Osteoblast (primary cell): ENCODE results near the gene TFAP2B. TPM values are rescaled to one million over a fixed set of nuclear protein-coding genes. Genes with fewer than 3 reads are reported as not detected.

Experiments
- DNase-seq: peaks from one replicate; pipeline ENCODE4 v3.0.0; 2011; ENCODE audit warnings: low spot score, mixed read lengths; ENCODE audit not compliant: insufficient read length; ENCODE audit errors: missing footprints
- H2AFZ ChIP-seq: 2 replicates; pipeline ENCODE4 v1.6.0; 2011; ENCODE audit warnings: mild to moderate bottlenecking, low read length
- H3K27ac ChIP-seq: 2 replicates; pipeline ENCODE4 v1.5.1; 2011; ENCODE audit warnings: mild to moderate bottlenecking, low read depth, low read length, moderate library complexity
- H3K27me3 ChIP-seq: 2 replicates; pipeline ENCODE4 v1.6.0; 2012; ENCODE audit warnings: mild to moderate bottlenecking, control low read depth, inconsistent platforms, low read length, moderate library complexity; ENCODE audit not compliant: insufficient read depth
- H3K36me3 ChIP-seq: 2 replicates; pipeline ENCODE4 v1.5.1; 2011; ENCODE audit warnings: mild to moderate bottlenecking, low read length, control low read depth, moderate library complexity; ENCODE audit not compliant: insufficient read depth
- H3K4me1 ChIP-seq: 2 replicates; pipeline ENCODE4 v1.5.1; 2011; ENCODE audit warnings: mild to moderate bottlenecking, low read length, control low read depth, moderate library complexity; ENCODE audit not compliant: insufficient read depth
- H3K4me2 ChIP-seq: 2 replicates; pipeline ENCODE4 v1.6.0; 2011; ENCODE audit warnings: mild to moderate bottlenecking, low read length; ENCODE audit not compliant: insufficient read depth
- H3K4me3 ChIP-seq: fragments of 200-600 bp; sonication (generic); 3 replicates; pipeline ENCODE4 v1.5.1; 2012; ENCODE audit warnings: mild to moderate bottlenecking, low read length, inconsistent platforms; ENCODE audit not compliant: insufficient read depth
- H3K79me2 ChIP-seq: 2 replicates; pipeline ENCODE4 v1.6.0; 2012; ENCODE audit warnings: mild to moderate bottlenecking, low read length, control low read depth, inconsistent platforms; ENCODE audit not compliant: insufficient read depth
- H3K9me3 ChIP-seq: 2 replicates; pipeline ENCODE4 v1.5.1; 2011; ENCODE audit warnings: low read depth, low read length, control low read depth
- H4K20me1 ChIP-seq: 2 replicates; pipeline ENCODE4 v1.6.0; 2012; ENCODE audit warnings: mild to moderate bottlenecking, low read length, control low read depth; ENCODE audit not compliant: insufficient read depth
- CTCF ChIP-seq: IDR thresholded peaks from 2 replicates; pipeline ENCODE4 v1.5.1; 2011; ENCODE audit warnings: mild to moderate bottlenecking, low read depth, low read length, moderate library complexity; ENCODE audit errors: extremely low read depth
- total RNA-seq: library from RNA; depleted of rRNA; stranded (reverse); fragments of >200 nt; gene quantifications from 2 replicates; pipeline ENCODE4 v1.2.3, GENCODE V29; 2012

TFAP2B gene
- total RNA-seq, 1 donor: not detected

GRCh38 chr6:50884364-50884763, 65.7 kb downstream of the TFAP2B start:
- no peaks in the 10 kb centered on the region for H4K20me1 ChIP-seq
- H3K4me2 ChIP-seq: no peak overlapping the region
- no peaks in the 10 kb centered on the region for H3K4me1 ChIP-seq
- no peak for DNase-seq
- H3K9me3 ChIP-seq: no peaks in the 10 kb centered on the region
- H3K4me3 ChIP-seq: no peak overlapping the region
- H3K36me3 ChIP-seq: no peaks in the 10 kb centered on the region
- H2AFZ ChIP-seq: no peak overlapping the region
- no peaks in the 10 kb centered on the region for H3K27me3 ChIP-seq
- no peak overlapping the region for H3K27ac ChIP-seq
- no peaks in the 10 kb centered on the region for H3K79me2 ChIP-seq
- TF ChIP-seq CTCF: no peak

- Histone ChIP-seq H3K4me2 (no peak overlapping the region), H3K27ac (no peak overlapping the region), H3K4me1 (no peaks in the 10 kb centered on the region), H3K79me2 (no peaks in the 10 kb centered on the region), H2AFZ (no peak overlapping the region), H3K36me3 (no peaks in the 10 kb centered on the region), H3K9me3 (no peaks in the 10 kb centered on the region), H4K20me1 (no peaks in the 10 kb centered on the region), H3K4me3 (no peak overlapping the region), H3K27me3 (no peaks in the 10 kb centered on the region)
- TF ChIP-seq CTCF: no peak
- DNase-seq: no peak
Measured at GRCh38 chr6:50887112-50887511, 68.4 kb downstream of the TFAP2B start.

- Histone ChIP-seq H3K27me3 (no peaks in the 10 kb centered on the region), H3K36me3 (no peaks in the 10 kb centered on the region), H3K4me3 (no peak overlapping the region), H3K9me3 (no peaks in the 10 kb centered on the region), H3K79me2 (no peaks in the 10 kb centered on the region), H2AFZ (no peak overlapping the region), H3K4me2 (no peak overlapping the region), H3K27ac (no peak overlapping the region), H3K4me1 (no peaks in the 10 kb centered on the region), H4K20me1 (no peaks in the 10 kb centered on the region)
- TF ChIP-seq CTCF: no peak
- DNase-seq: no peak
Measured at GRCh38 chr6:50889497-50889896, 70.8 kb downstream of the TFAP2B start.

GRCh38 chr6:50889935-50890334, 71.3 kb downstream of the TFAP2B start:
- Histone ChIP-seq H3K4me1 (no peaks in the 10 kb centered on the region), H4K20me1 (no peaks in the 10 kb centered on the region), H3K4me2 (no peak overlapping the region), H3K36me3 (no peaks in the 10 kb centered on the region), H3K79me2 (no peaks in the 10 kb centered on the region), H3K27ac (no peak overlapping the region), H3K9me3 (no peaks in the 10 kb centered on the region), H2AFZ (no peak overlapping the region), H3K27me3 (no peaks in the 10 kb centered on the region), H3K4me3 (no peak overlapping the region)
- no peak for DNase-seq
- TF ChIP-seq CTCF: no peak
